ENCODE data around the gene KCND2.
"Not testable (repeated sequence)": the region's sequence is repeated elsewhere in the genome, so short reads cannot be mapped to it uniquely, and the experiment has no call there.

The KCND2 gene
- 0 to 0.19 (median 0) reads per million in 4 experiments for total RNA-seq

DNA sequence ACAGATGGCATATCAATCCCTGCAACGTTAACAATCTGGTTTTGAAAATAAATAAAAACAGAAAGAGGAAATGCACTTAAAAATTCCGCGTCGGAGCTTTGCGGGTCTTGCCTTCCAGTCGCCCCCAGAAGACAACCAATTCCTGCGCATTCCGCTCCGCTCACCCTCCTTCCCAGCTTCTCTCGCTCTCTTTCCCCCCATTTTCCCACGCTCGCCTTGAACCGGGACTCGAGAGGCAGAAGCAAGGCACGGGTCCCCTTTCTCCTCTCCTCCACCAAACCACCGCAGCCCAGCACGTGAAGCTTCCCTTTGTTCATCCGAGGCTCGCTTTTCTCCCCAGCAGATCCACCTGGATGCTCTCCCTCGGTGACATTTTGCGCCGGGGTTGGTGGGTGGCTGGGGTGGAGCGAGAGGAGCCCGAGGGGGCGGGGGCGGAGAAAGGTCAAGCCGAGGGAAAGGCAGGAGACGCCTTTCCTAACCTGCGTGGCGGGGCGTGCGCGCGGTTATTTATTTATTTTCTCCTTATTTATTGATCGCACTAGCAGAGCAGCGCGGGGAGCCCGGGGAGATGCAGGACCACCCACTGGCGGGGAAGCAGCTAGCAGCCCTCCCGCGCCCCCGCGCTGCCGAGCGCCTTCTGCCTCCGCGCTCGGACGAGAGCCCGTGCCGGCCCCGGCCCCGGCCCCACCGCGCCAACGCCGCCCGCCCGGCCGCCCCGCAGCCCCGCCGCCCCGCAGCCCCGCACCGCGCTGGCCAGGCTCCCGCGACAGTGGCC lies at the start of gene KCND2:
Gene KCND2 (plus strand): TSS at position 475 of the 775 bp plus-strand sequence.
- DNase-seq = no peak

DNA sequence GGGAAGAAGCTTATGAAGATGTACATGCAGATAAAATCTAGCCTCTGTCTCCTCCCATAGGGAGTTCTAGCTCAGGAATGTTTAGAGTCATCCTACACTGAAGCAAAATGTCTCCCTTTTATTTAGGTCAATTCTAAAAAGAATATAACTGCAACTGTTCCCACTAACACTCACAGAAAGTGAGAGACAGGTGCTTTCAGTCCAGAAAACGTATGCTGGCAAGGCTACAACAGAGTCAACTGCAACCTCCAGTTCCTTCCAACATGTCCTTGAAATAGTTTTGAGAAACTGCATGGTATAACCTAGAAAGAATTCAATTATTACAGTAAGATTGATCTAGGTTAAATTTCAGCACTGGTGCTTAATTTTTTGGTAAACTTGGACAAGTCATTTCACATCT lies 46.8 kb upstream of the KCND2 start:
- DNase-seq = no peak

DNA sequence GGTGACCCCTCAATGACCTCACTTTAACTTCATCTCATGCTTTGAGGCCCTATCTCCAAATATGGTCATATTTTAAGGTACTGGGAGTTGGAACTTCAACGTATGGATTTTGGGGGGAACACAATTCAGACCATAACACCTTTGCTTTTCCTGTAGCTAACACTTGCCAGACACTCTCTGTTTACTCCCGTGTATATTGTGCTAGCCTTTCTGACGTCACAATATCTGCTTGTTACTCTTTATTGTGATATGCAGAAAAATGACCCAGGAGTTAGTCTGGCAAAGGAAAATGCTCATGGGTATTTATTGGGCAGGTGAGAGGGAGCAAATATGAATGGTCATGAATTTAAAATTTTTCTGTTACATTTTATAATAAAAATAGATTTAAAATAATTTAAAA lies 45.7 kb upstream of the KCND2 start:
- no peak for DNase-seq

DNA sequence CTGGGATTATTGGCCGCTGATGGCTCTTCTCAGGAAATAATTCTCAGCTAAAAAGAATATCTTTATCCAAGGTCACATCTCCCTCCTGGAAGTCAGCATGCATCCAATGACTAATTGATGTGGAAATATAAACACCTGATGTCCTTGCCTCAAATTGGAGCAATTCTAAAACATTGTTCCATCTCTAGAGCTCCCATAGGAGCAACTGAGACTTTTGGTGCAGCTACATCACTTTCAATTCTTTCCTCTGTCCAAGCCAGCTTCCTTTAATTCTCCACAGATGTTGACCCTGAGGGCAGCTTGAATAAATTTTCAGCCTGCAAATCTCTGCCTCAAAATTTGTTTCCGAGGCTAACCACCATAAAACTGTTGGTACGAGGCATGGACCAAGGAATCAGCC lies 43.9 kb upstream of the KCND2 start:
- DNase-seq = no peak

- DNase-seq = no peak
Measured at GRCh38 chr7:120233338-120233737, 39.6 kb upstream of the KCND2 start.

- DNase-seq = not testable (repeated sequence)
Measured at GRCh38 chr7:120240350-120240749, 32.6 kb upstream of the KCND2 start.

DNA sequence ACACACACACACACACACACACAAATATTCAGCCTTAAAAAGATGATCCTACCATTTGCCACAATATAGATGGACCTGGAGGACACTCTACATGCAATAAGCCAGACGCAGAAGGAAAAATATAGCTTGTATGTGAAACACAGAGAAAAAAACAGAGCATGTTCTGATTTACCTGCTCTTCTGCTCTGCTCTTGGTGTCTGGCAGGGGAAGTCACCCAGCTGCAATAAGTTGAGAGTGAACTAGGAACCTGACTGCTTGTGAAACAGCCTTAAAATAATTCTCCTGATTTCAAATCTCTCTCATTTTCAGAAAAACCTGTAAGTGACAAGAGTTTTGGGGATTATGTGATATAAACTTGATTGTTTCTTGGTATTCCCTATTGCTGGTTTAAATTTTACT lies 31.0 kb upstream of the KCND2 start:
- DNase-seq = no peak

- DNase-seq = no peak
Measured at GRCh38 chr7:120254845-120255244, 18.1 kb upstream of the KCND2 start.

DNA sequence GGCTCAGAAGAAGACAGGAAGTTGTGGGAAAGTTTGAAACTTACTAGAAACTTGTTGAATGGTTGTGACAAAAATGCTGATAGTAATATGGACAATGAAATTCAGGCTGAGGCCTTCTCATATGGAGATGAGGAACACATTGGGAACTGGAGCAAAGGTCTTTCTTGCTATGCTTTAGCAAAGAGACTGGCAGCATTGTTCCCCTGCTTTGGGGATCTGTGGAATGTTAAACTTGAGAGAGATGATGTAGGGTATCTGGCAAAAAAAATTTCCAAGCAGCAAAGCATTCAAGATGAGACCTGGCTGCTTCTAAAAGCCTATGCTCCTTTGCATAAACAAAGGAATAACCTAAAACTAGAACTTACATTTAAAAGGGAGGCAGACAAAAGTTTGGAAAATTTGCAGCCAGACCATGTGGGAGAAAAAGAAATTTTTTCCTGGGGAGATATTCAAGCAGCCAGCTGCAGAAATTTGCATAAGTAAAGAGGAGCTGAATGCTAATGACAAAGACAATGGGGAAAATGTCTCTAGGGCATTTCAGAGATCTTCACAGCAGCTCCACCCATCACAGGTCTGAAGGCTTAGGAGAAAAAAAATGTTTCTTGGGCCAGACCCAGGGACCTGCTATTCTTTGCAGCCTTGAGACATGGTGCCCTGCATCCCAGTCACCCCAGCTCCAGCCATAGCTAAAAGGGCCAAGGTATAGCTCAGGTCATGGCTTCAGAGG lies 16.5 kb upstream of the KCND2 start:
- no peak for DNase-seq

DNA sequence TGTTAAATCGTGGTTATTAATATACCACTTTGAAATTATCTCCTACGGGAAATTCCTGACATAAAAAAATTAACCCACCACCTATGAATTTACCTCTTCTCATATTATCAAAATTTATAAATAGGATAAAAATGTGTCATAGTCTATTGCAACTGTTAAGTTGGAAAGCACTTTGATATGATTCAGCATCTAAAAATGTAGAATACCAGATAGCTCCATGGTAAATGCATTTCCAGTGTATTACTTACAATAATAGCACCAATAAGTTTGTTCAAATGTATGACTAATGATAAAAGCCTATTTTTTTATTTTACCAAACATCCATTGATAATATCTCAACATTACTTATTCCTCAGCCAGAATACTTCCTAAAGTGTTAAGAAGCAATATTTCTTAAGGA lies 13.6 kb upstream of the KCND2 start:
- DNase-seq = no peak

GRCh38 chr7:120260111-120260510 lies 12.9 kb upstream of the KCND2 start:
- DNase-seq = no peak

DNA sequence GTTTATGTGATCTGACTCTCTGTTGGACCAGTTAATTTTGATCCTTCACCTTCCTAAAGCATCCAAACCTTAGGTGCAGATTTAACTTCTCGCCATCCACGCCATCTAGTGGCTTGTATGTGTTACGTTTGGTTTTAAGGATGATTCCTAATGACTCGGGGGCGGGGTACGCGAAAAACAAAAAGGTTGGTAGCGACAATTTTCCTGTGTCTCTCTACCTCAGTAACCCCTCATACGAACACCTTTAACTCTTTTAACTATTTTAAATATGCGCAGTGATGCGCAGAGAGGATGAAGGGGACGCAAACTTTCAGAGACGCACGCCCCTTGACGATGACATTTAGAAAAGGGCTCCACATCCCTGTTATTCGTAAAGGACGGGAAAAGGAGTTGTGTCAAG lies 714 bp upstream of the KCND2 start:
- DNase-seq = no peak

DNA sequence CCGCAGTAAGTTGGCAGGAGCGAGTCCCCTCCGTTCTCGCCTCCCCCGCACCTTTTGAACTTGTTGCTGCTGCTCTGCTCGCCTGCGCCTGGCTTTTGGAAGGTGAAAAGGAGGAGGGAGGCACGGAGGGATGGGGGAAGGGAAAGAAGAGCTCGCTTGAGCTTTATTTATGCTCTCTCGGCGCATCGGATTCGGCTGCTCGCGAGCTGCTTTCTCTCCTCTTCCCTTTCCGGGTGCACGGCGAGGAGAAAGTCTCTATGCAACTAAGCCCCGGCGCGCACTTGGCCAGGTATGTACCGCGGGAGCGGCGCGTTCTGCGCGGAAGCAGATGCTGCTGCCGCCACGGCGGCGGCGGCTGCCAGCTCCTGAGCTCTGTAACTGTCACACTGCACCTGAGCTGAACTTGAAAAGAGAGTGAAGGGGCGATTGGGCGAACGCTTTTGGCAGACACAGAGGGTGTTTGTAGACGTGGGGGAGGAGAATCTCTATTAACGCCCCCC lies 551 bp downstream of the KCND2 start:
- DNase-seq = no peak

GRCh38 chr7:120274482-120274881 lies 1.5 kb downstream of the KCND2 start:
- no peak for DNase-seq

- DNase-seq = no peak
Measured at GRCh38 chr7:120274899-120275298, 1.9 kb downstream of the KCND2 start.

DNA sequence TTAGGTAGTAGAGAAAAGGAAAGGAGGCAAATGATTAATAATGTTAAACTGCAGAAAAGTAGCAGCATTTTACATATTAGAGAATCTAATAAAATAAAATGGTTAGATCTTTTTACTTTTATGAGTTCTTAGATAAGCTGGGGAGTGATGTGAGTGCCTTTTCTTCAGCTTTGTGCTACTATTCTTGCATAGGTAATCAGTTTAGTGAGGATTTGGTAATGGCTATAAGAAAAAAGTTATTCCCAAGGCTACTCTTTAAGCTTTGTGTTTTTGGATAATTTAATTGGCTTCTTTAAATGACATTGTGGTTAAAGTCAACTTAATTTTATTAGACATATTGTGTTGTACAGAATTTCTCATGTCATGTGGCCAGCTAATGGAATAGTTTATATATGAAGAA lies 3.7 kb downstream of the KCND2 start:
- no peak for DNase-seq

GRCh38 chr7:120278773-120279172 lies 5.8 kb downstream of the KCND2 start:
- DNase-seq = no peak

DNA sequence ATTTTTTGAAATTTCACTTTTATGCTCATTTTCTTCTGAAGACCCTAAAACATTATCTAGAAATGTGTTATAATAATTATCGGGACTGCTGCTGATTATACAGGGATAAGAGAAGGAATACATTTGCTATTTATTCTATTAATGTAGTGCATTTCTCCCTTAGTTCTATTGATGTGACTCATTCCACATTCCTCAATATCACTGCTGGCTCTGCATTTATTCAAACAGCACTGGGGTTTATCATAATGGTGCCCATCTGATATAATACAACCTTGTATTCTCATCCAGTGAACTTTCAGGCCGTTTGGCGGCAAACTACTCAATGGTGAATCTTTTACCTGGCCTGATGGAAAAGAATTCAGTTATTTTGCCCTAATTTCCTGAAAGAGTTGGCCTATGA lies 7.8 kb downstream of the KCND2 start:
- no peak for DNase-seq

GRCh38 chr7:120293027-120293426 lies 20.1 kb downstream of the KCND2 start:
- DNase-seq = no peak

DNA sequence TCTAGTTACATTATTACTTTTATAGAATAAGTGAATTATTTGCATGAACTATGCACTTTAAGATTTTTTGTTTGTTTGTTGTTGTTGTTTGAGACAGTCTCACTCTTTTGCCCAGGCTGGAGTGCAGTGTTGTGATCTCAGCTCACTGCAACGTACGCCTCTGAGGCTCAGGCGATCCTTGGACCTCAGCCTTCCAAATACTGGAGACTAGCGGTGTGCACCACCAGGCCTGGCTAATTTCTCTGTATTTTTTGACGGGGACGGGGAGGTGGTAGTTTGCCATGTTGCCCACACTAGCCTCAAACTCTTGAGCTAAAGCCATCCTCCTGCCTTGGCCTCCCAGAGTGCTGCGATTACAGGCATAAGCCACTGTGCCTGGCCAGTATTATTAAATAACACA lies 29.2 kb downstream of the KCND2 start:
- no peak for DNase-seq

DNA sequence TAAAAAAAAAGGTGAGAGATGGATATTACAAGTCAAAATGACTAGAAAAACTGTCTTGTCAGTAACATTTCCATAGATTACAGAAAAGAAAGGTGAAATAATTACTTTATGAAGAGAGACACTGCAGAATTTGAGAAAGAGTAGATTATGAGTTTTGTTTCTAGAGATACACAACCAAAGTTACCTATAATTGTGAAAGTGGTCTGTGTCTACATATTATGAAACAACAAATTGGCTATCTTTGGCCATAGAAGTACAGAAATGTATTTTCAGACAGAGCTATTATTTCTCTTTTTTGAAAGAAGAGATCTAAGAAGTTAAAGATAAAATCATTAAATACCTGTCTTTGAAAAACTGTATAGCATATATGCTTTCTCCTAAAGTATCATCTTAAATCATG lies 30.1 kb downstream of the KCND2 start:
- DNase-seq = no peak

DNA sequence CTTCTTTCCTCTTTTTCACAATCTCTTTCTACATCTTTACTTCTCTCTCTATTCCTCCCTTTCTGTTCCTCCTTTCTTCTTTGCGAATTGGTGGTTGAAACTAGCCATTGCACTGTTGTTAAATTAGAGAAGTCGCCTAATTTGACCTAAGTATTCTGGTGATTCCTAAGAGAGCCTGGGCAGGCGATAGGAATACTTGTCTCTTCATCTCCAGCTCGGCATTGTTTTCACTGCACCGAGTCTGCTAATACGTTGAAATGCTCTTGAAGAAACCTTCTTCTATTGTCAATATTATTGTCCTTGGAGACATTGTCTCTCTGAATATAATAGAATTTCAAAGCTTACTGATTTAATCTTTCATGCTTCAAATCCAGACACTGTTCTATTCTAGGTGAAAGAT lies 31.7 kb downstream of the KCND2 start:
- DNase-seq = no peak

GRCh38 chr7:120307991-120308545 lies 35.1 kb downstream of the KCND2 start:
- no peak for DNase-seq
